Tibial nerve (tissue), 4 donors: Measurements from ENCODE around the gene SLC7A6. TPM values are rescaled to one million over a fixed set of nuclear protein-coding genes. Genes with fewer than 3 reads are reported as not detected.

ENCODE experiments used
- DNase-seq, 2 donors: peaks; one replicate each; pipeline ENCODE4 v3.0.0-alpha.2; 2019; ENCODE audit warnings: low spot score in 2 of 2
- H3K27ac ChIP-seq, 4 donors: fragments of 200-600 bp; sonication (generic) in 3 of 4; one replicate each; pipeline ENCODE4 v1.5.1; 2017 to 2019; ENCODE audit warnings: mild to moderate bottlenecking in 1 of 4
- H3K27me3 ChIP-seq, 2 donors: fragments of 200-600 bp; sonication (generic) in 1 of 2; one replicate each; pipeline versions ENCODE4 v1.5.1 to v1.6.0; 2017 to 2019
- H3K36me3 ChIP-seq, 3 donors: fragments of 200-600 bp; sonication (generic); one replicate each; pipeline ENCODE4 v1.5.1; 2018 to 2019
- H3K4me1 ChIP-seq, 4 donors: fragments of 200-600 bp; sonication (generic) in 3 of 4; one replicate each; pipeline ENCODE4 v1.5.1; 2017 to 2019
- H3K4me3 ChIP-seq, 4 donors: fragments of 200-600 bp; sonication (generic) in 3 of 4; one replicate each; pipeline ENCODE4 v1.5.1; 2017 to 2019; ENCODE audit warnings: mild to moderate bottlenecking in 1 of 4, moderate library complexity in 1 of 4
- H3K9me3 ChIP-seq, 4 donors: fragments of 200-600 bp; sonication (generic) in 3 of 4; one replicate each; pipeline ENCODE4 v1.5.1; 2017 to 2019
- CTCF ChIP-seq, 5 experiments: fragments of 200-600 bp in 3 of 5; fragments of 450-650 bp in 2 of 5; sonication (generic) in 3 of 5; IDR thresholded peaks; one replicate each; pipeline ENCODE4 v1.5.1; 2016 to 2019; ENCODE audit warnings: antibody characterized with exemption in 5 of 5, mild to moderate bottlenecking in 3 of 5, moderate library complexity in 2 of 5
- EP300 ChIP-seq, 2 donors: sonication (generic); formaldehyde crosslinking; IDR thresholded peaks; one replicate each; pipeline ENCODE4 v1.6.1; 2017; ENCODE audit warnings: antibody characterized with exemption in 2 of 2, mild to moderate bottlenecking in 1 of 2
- POLR2A ChIP-seq, 2 donors: fragments of 450-650 bp; IDR thresholded peaks; one replicate each; pipeline ENCODE4 v1.6.1; 2017; ENCODE audit warnings: antibody characterized with exemption in 2 of 2, mild to moderate bottlenecking in 2 of 2, moderate library complexity in 2 of 2
- whole genome bisulfite sequencing, 2 donors: methylation state at CpG; one replicate each; pipeline ENCODE4 v1.1.5; 2018; 5-methylcytosine and 5-hydroxymethylcytosine counted together
- total RNA-seq, 4 donors: library from RNA; depleted of rRNA; stranded (reverse); fragments of >200 nt; gene quantifications; one replicate each; pipeline ENCODE4 v1.1.0, GENCODE V29; 2016

SLC7A6 gene
- total RNA-seq = 100 to 1,000 TPM; 129 to 202 (median 181) TPM

- peak within 1 kb of the TSS; percentile 66 to 97 (median 86) for H3K4me3 ChIP-seq
- 1% methylated on average over 59 to 79 of the region's 123 CpGs for WGBS, 2 donors
- H3K4me1 ChIP-seq = peaks cover 0 to 44% (median 9%) of the 10 kb centered on the region in 4 donors
- peak; percentile 57 to 62 for DNase-seq
- TF ChIP-seq POLR2A (IDR thresholded peaks at IDR 0.05) (peak; percentile 14 to 81), CTCF (IDR thresholded peaks at IDR 0.05) (peak; percentile 61 to 93 (median 76)), EP300 (IDR thresholded peaks at IDR 0.05) (no peak)
- H3K27ac ChIP-seq = peak within 1 kb of the TSS; percentile 90 to 98 (median 94)
- H3K27me3 ChIP-seq = no peaks in the 10 kb centered on the region
- H3K36me3 ChIP-seq = peaks cover 0 to 19% (median 5%) of the 10 kb centered on the region in 3 donors
- no peaks in the 10 kb centered on the region for H3K9me3 ChIP-seq
Measured at GRCh38 chr16:68264128-68265077, at the start of gene SLC7A6. TSS of gene SLC7A6 (plus strand) at chr16:68264526. CDS start at chr16:68274727, 10,201 bp downstream.

DNA sequence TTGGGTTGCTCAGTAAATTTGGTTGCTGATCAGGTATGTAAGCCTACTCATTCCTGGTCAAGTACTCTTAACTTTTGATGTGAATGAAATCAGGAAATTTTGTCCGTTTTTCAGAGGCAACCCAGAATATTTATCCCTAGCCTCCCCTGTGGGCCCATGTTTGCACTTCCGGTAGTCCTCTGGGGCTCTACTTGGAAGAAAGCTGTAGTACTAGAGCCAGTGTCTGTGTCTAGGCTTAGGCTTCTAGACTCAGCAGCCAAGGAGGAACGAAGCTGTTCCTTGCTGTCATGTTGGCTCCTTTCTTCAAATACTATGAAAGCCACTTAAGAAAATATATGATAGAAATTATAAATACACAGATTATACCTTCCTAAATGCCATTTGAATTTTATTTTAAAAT is 49.6 kb upstream of the SLC7A6 start:
- peaks cover 0 to 20% (median 0%) of the 10 kb centered on the region in 4 donors for H3K4me1 ChIP-seq
- no peaks in the 10 kb centered on the region for H3K9me3 ChIP-seq
- WGBS, 2 donors = 66 to 70% methylated on average over 3 of the region's 3 CpGs
- peaks cover 0 to 5% (median 0%) of the 10 kb centered on the region in 3 donors for H3K36me3 ChIP-seq
- no peak overlapping the region for H3K4me3 ChIP-seq
- TF ChIP-seq CTCF (IDR thresholded peaks at IDR 0.05) (no peak), EP300 (IDR thresholded peaks at IDR 0.05) (no peak), POLR2A (IDR thresholded peaks at IDR 0.05) (no peak)
- H3K27ac ChIP-seq = no peak overlapping the region
- no peaks in the 10 kb centered on the region for H3K27me3 ChIP-seq
- DNase-seq = no peak

DNA sequence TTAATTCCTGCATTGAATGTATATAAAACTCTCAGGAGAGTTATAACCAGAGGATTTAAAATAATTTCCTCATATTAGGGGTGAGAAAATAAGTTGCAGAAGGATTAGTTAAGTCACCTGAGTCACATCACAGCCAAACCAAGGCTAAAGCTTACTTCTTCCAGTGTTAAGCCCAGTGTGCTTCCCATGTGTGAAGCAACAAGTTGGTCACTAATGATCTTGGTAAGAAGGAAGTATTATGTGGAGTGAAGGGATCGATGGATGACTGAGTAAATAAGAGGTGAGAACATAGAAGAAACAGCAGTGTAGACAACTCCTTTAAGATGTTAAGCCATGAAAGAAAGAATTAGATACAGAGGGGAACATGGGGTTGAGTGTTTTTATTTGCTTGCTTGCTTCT is 49.0 kb upstream of the SLC7A6 start:
- Histone ChIP-seq H3K4me1 (peaks cover 0 to 20% (median 0%) of the 10 kb centered on the region in 4 donors), H3K4me3 (no peak overlapping the region), H3K9me3 (no peaks in the 10 kb centered on the region), H3K36me3 (peaks cover 0 to 5% (median 0%) of the 10 kb centered on the region in 3 donors), H3K27me3 (no peaks in the 10 kb centered on the region), H3K27ac (no peak overlapping the region)
- TF ChIP-seq EP300 (IDR thresholded peaks at IDR 0.05) (no peak), POLR2A (IDR thresholded peaks at IDR 0.05) (no peak), CTCF (IDR thresholded peaks at IDR 0.05) (no peak)
- WGBS, 2 donors = 85 to 100% methylated on average over 1 of the region's 1 CpG
- no peak for DNase-seq

DNA sequence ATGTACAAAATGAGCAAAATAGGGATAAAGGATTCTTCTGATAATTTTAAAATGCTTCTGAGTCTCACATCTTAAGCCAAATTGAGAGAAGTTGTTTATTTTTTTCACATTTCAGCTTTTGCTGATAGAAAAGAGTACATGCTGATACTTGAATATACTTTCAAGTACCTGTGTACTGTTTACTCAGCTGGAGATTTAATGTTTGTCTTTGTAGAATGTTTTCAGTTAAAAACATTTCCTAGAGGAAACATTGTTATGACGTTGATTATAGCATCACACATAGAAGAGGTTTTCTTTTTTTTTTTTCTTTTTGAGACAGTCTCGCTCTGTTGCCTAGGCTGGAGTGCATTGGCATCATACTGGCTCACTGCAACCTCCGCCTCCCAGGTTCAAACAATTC is 48.1 kb upstream of the SLC7A6 start:
- no peak for DNase-seq
- H3K27me3 ChIP-seq = no peaks in the 10 kb centered on the region
- no peak for TF ChIP-seq CTCF (IDR thresholded peaks at IDR 0.05)
- no peak for TF ChIP-seq EP300 (IDR thresholded peaks at IDR 0.05)
- TF ChIP-seq POLR2A (IDR thresholded peaks at IDR 0.05) = no peak
- peaks cover 0 to 25% (median 0%) of the 10 kb centered on the region in 4 donors for H3K4me1 ChIP-seq
- H3K9me3 ChIP-seq = no peaks in the 10 kb centered on the region
- 77 to 83% methylated on average over 3 of the region's 3 CpGs for WGBS, 2 donors
- H3K4me3 ChIP-seq = no peak overlapping the region
- H3K27ac ChIP-seq = no peak overlapping the region
- H3K36me3 ChIP-seq = peaks cover 0 to 5% (median 0%) of the 10 kb centered on the region in 3 donors

DNA sequence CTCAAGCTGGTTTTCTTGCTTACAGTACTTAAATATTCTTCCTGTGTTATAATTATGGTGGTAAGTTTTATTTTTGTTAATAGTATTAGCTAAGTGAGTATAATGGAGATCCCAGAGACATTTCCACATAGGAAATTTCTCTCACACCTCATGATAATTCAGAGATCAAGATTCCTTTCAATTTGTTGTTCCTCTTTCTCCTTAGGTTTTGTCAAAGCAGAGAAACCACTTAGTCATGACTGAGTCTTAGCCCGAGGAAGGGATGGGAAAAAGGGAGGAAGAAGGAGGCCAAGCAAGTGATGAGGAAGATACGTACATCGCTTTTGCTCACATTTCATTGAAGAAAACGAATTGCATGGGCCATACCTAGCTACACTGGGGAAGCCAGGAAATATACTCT is 46.8 kb upstream of the SLC7A6 start:
- H3K36me3 ChIP-seq = peaks cover 0 to 5% (median 0%) of the 10 kb centered on the region in 3 donors
- H3K9me3 ChIP-seq = no peaks in the 10 kb centered on the region
- H3K27me3 ChIP-seq = no peaks in the 10 kb centered on the region
- no peak for DNase-seq
- no peak for TF ChIP-seq POLR2A (IDR thresholded peaks at IDR 0.05)
- no peak for TF ChIP-seq EP300 (IDR thresholded peaks at IDR 0.05)
- no peak for TF ChIP-seq CTCF (IDR thresholded peaks at IDR 0.05)
- 81 to 86% methylated on average over 4 of the region's 4 CpGs for WGBS, 2 donors
- H3K4me3 ChIP-seq = no peak overlapping the region
- no peak overlapping the region for H3K27ac ChIP-seq
- H3K4me1 ChIP-seq = peaks cover 0 to 26% (median 0%) of the 10 kb centered on the region in 4 donors
